ENCODE results near the gene LRRC34.

DNA sequence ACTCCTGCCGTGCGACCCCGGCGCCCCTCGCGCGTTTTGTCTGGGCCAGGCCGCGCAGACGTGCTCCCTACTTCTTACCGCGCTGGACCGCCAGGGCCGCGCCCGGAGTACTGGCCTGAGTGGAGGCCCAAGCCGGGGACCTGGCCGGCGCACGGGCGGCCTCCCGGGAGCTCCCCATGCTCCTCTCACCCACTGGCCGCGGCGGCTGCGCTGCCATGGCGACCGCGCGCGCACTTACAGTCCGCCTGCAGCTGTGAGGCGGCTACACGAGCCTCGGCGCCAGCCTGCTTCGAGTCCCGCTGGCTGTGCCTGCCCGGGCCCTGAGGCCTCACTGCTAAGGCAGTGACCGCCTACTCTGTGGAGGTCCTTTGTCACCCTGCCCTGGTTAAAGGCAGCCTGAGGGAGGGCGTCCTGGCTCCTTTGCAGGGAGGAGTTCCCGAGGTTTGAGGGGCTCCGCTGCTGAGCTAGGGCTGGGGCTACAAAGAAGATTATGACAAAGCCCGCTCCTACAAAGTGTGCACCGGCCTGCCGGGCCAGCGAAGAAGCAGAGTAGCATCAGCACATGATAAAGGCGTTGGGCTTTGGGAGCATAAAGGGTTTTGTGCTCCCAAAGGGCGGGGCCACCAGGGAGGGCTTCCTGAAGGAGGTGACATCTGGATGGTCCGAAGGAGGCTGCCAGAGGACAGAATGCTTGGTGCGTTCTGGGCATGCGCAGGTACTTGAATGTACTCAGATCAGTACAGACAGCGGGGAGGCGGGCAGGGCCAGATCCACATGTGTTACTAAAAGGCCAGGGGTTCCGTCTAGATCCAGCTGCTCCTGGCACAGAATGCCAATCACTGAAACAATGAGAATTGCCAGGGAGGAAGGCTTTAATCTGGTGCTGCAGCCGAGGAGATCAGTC is at the start of gene LRRC34, which contains the start of gene LRRIQ4:
- no peak for TF ChIP-seq CREB1 (IDR thresholded peaks at IDR 0.05; ENCODE audit: low read depth)
- no peak for TF ChIP-seq CEBPB (IDR thresholded peaks at IDR 0.05)
- TF ChIP-seq EP300 (IDR thresholded peaks at IDR 0.05; ENCODE audit: borderline replicate concordance), result no peak
- no peak for TF ChIP-seq YY1 (IDR thresholded peaks at IDR 0.05; ENCODE audit: low read depth)
- TF ChIP-seq EGR1 (IDR thresholded peaks at IDR 0.05), result no peak
- TF ChIP-seq, protein P1, sequence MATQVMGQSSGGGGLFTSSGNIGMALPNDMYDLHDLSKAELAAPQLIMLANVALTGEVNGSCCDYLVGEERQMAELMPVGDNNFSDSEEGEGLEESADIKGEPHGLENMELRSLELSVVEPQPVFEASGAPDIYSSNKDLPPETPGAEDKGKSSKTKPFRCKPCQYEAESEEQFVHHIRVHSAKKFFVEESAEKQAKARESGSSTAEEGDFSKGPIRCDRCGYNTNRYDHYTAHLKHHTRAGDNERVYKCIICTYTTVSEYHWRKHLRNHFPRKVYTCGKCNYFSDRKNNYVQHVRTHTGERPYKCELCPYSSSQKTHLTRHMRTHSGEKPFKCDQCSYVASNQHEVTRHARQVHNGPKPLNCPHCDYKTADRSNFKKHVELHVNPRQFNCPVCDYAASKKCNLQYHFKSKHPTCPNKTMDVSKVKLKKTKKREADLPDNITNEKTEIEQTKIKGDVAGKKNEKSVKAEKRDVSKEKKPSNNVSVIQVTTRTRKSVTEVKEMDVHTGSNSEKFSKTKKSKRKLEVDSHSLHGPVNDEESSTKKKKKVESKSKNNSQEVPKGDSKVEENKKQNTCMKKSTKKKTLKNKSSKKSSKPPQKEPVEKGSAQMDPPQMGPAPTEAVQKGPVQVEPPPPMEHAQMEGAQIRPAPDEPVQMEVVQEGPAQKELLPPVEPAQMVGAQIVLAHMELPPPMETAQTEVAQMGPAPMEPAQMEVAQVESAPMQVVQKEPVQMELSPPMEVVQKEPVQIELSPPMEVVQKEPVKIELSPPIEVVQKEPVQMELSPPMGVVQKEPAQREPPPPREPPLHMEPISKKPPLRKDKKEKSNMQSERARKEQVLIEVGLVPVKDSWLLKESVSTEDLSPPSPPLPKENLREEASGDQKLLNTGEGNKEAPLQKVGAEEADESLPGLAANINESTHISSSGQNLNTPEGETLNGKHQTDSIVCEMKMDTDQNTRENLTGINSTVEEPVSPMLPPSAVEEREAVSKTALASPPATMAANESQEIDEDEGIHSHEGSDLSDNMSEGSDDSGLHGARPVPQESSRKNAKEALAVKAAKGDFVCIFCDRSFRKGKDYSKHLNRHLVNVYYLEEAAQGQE (IDR thresholded peaks at IDR 0.05; ENCODE audit: low read depth), result no peak
- TF ChIP-seq, protein P2, sequence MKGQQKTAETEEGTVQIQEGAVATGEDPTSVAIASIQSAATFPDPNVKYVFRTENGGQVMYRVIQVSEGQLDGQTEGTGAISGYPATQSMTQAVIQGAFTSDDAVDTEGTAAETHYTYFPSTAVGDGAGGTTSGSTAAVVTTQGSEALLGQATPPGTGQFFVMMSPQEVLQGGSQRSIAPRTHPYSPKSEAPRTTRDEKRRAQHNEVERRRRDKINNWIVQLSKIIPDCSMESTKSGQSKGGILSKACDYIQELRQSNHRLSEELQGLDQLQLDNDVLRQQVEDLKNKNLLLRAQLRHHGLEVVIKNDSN (IDR thresholded peaks at IDR 0.05), result no peak
- TF ChIP-seq ZBTB7A (IDR thresholded peaks at IDR 0.05; ENCODE audit: low read depth), result no peak
- TF ChIP-seq NFIC (IDR thresholded peaks at IDR 0.05), result no peak
- no peak for TF ChIP-seq RAD21 (IDR thresholded peaks at IDR 0.05; ENCODE audit: low read depth)
- TF ChIP-seq TEAD4 (IDR thresholded peaks at IDR 0.05), result no peak
- no peak for TF ChIP-seq FOXM1 (IDR thresholded peaks at IDR 0.05; ENCODE audit: borderline replicate concordance, low read depth)

All from Ishikawa (cell line).